GM12878 (cell line): ENCODE data around the gene BTG4. TPM values are rescaled to one million over a fixed set of nuclear protein-coding genes. Genes with fewer than 3 reads are reported as not detected.

ENCODE experiments used
- DPF2 ChIP-seq: fragments of 450-650 bp; IDR thresholded peaks from 2 replicates; pipeline ENCODE4 v1.6.1; 2017; ENCODE audit warnings: mild to moderate bottlenecking
- FOS ChIP-seq: IDR thresholded peaks from 3 replicates; pipeline ENCODE4 v1.6.1; 2011; ENCODE audit warnings: borderline replicate concordance; ENCODE audit not compliant: insufficient read length; ENCODE audit errors: extremely low read depth
- LARP7 ChIP-seq: fragments of 450-650 bp; IDR thresholded peaks from 2 replicates; pipeline ENCODE4 v1.6.1; 2017; ENCODE audit warnings: mild to moderate bottlenecking
- MXI1 ChIP-seq: fragments of 150-350 bp; IDR thresholded peaks from 2 replicates; pipeline ENCODE4 v1.6.1; 2011; ENCODE audit warnings: low read depth, mild to moderate bottlenecking, inconsistent platforms, low read length, improper control_type of control experiment
- NFYB ChIP-seq: IDR thresholded peaks from 2 replicates; pipeline ENCODE4 v1.6.1; 2011; ENCODE audit warnings: low read depth, mild to moderate bottlenecking, low read length, improper control_type of control experiment, moderate library complexity; ENCODE audit not compliant: insufficient read depth
- PML ChIP-seq: IDR thresholded peaks from 2 replicates; pipeline ENCODE4 v1.6.1; 2012; ENCODE audit warnings: low read length, inconsistent platforms
- RB1 ChIP-seq: fragments of 450-650 bp; formaldehyde crosslinking; IDR thresholded peaks from 2 replicates; pipeline ENCODE4 v1.6.1; 2017; ENCODE audit warnings: mild to moderate bottlenecking, borderline replicate concordance
- SMC3 ChIP-seq: IDR thresholded peaks from 2 replicates; pipeline ENCODE4 v1.6.1; 2011; ENCODE audit warnings: low read length, improper control_type of control experiment, borderline replicate concordance
- STAT1 ChIP-seq: fragments of 450-650 bp; conservative IDR thresholded peaks from 2 replicates; pipeline ENCODE4 v1.6.1; 2014; ENCODE audit warnings: antibody characterized with exemption, mild to moderate bottlenecking
- SUZ12 ChIP-seq: fragments of 200-600 bp; sonication (generic); IDR thresholded peaks from one replicate; pipeline ENCODE4 v1.6.1; 2018; ENCODE audit warnings: antibody characterized with exemption, mild to moderate bottlenecking; ENCODE audit not compliant: unreplicated experiment
- TCF12 ChIP-seq: IDR thresholded peaks from 2 replicates; pipeline ENCODE4 v1.6.1; 2011; ENCODE audit warnings: low read depth, mild to moderate bottlenecking, low read length
- polyA plus RNA-seq, 11 experiments: library from polyadenylated mRNA; depleted of rRNA in 4 of 11; unstranded in 6 of 11; stranded (reverse) in 5 of 11; fragments of >200 nt; fragmentation: Nextera tagmentation in 4 of 11; fragmentation: Illumina TruSeq in 1 of 11; extraction: Ambion mirVana in 4 of 11; extraction: Trizol in 1 of 11; gene quantifications; 1 replicate in 1 of 11; 2 replicates in 10 of 11; pipeline versions ENCODE4 v1.2.1 to v1.2.3, GENCODE V29; 2011 to 2016; ENCODE audit warnings: inconsistent platforms in 2 of 11, missing spikeins in 2 of 11, low read depth in 1 of 11
- total RNA-seq, 4 experiments: library from RNA; depleted of rRNA in 3 of 4; stranded (reverse); fragments of >200 nt in 3 of 4; fragmentation: Illumina TruSeq in 1 of 4; extraction: Trizol in 1 of 4; gene quantifications; 2 replicates each; pipeline versions ENCODE4 v1.2.1 to v1.2.3, GENCODE V29; 2013 to 2021
- TF ChIP-seq, protein P1 (sequence below): fragments of 450-650 bp; formaldehyde crosslinking; IDR thresholded peaks from 2 replicates; pipeline ENCODE4 v1.4.0; 2020; ENCODE audit warnings: mild to moderate bottlenecking, moderate library complexity
- TF ChIP-seq, protein P2 (sequence below): fragments of 450-650 bp; formaldehyde crosslinking; IDR thresholded peaks from 2 replicates; pipeline ENCODE4 v1.5.0; 2022; ENCODE audit warnings: mild to moderate bottlenecking, missing genetic modification characterization
- TF ChIP-seq, protein P3 (sequence below): IDR thresholded peaks from 2 replicates; pipeline ENCODE4 v1.6.1; 2011; ENCODE audit warnings: borderline replicate concordance, low read depth, mild to moderate bottlenecking, moderate library complexity, low read length; ENCODE audit not compliant: insufficient read depth, poor library complexity, severe bottlenecking
- TF ChIP-seq, protein P4 (sequence below): fragments of 450-650 bp; IDR thresholded peaks from 2 replicates; pipeline ENCODE4 v1.6.1; 2018; ENCODE audit warnings: mild to moderate bottlenecking, low read depth, moderate library complexity; ENCODE audit not compliant: partially characterized antibody
- TF ChIP-seq, protein P5 (sequence below): IDR thresholded peaks from 2 replicates; pipeline ENCODE4 v1.6.1; 2012; ENCODE audit warnings: low read depth, low read length, improper control_type of control experiment

The BTG4 gene
- total and polyA plus RNA-seq, 10 of the 15 experiments (the other 5 are each of a cell fraction or from before 2014, with no cell fraction given) = 0.14 TPM; not detected in 9

DNA sequence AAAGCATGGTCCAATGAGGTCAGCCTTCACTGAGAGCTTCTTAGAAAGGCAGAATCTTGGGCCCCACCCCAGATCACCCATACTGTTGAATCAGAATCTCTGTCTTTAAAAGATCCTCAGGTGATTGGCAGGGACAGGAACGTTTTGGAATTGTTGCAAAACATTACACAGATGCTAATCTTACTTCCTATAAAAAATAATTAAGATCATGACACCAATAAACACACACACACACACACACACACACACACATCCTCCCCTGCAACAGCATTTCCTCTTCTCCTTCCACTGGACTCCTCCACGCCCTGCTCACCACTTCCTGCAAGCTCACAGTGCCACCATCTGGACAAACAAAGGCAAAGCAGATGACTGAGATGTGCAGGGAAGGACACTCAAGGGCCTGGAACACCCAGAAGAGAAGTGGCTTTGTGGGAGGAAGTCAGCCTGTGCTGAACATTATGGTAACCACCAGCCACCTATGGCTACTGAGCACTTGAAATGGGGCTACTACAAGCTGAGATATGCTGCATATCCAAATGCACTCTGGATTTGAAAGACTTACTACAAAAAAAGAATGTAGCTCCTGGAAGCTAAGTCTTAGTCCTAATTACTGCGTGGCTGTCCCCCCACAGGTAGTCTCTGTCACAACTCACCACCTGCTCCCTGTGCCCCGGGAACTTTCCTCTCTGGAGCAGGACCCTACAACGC lies 65.6 kb downstream of the BTG4 start (continued):
- TF ChIP-seq, protein P1, sequence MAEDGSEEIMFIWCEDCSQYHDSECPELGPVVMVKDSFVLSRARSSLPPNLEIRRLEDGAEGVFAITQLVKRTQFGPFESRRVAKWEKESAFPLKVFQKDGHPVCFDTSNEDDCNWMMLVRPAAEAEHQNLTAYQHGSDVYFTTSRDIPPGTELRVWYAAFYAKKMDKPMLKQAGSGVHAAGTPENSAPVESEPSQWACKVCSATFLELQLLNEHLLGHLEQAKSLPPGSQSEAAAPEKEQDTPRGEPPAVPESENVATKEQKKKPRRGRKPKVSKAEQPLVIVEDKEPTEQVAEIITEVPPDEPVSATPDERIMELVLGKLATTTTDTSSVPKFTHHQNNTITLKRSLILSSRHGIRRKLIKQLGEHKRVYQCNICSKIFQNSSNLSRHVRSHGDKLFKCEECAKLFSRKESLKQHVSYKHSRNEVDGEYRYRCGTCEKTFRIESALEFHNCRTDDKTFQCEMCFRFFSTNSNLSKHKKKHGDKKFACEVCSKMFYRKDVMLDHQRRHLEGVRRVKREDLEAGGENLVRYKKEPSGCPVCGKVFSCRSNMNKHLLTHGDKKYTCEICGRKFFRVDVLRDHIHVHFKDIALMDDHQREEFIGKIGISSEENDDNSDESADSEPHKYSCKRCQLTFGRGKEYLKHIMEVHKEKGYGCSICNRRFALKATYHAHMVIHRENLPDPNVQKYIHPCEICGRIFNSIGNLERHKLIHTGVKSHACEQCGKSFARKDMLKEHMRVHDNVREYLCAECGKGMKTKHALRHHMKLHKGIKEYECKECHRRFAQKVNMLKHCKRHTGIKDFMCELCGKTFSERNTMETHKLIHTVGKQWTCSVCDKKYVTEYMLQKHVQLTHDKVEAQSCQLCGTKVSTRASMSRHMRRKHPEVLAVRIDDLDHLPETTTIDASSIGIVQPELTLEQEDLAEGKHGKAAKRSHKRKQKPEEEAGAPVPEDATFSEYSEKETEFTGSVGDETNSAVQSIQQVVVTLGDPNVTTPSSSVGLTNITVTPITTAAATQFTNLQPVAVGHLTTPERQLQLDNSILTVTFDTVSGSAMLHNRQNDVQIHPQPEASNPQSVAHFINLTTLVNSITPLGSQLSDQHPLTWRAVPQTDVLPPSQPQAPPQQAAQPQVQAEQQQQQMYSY (CRISPR knock-in tag) = no peak
- TF ChIP-seq NFYB = no peak
- no peak for TF ChIP-seq PML
- no peak for TF ChIP-seq SUZ12
- no peak for TF ChIP-seq MXI1
- TF ChIP-seq, protein P2, sequence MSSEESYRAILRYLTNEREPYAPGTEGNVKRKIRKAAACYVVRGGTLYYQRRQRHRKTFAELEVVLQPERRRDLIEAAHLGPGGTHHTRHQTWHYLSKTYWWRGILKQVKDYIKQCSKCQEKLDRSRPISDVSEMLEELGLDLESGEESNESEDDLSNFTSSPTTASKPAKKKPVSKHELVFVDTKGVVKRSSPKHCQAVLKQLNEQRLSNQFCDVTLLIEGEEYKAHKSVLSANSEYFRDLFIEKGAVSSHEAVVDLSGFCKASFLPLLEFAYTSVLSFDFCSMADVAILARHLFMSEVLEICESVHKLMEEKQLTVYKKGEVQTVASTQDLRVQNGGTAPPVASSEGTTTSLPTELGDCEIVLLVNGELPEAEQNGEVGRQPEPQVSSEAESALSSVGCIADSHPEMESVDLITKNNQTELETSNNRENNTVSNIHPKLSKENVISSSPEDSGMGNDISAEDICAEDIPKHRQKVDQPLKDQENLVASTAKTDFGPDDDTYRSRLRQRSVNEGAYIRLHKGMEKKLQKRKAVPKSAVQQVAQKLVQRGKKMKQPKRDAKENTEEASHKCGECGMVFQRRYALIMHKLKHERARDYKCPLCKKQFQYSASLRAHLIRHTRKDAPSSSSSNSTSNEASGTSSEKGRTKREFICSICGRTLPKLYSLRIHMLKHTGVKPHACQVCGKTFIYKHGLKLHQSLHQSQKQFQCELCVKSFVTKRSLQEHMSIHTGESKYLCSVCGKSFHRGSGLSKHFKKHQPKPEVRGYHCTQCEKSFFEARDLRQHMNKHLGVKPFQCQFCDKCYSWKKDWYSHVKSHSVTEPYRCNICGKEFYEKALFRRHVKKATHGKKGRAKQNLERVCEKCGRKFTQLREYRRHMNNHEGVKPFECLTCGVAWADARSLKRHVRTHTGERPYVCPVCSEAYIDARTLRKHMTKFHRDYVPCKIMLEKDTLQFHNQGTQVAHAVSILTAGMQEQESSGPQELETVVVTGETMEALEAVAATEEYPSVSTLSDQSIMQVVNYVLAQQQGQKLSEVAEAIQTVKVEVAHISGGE (CRISPR knock-in tag) = no peak
- TF ChIP-seq, protein P3, sequence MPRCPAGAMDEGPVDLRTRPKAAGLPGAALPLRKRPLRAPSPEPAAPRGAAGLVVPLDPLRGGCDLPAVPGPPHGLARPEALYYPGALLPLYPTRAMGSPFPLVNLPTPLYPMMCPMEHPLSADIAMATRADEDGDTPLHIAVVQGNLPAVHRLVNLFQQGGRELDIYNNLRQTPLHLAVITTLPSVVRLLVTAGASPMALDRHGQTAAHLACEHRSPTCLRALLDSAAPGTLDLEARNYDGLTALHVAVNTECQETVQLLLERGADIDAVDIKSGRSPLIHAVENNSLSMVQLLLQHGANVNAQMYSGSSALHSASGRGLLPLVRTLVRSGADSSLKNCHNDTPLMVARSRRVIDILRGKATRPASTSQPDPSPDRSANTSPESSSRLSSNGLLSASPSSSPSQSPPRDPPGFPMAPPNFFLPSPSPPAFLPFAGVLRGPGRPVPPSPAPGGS = no peak
- TF ChIP-seq, protein P4, sequence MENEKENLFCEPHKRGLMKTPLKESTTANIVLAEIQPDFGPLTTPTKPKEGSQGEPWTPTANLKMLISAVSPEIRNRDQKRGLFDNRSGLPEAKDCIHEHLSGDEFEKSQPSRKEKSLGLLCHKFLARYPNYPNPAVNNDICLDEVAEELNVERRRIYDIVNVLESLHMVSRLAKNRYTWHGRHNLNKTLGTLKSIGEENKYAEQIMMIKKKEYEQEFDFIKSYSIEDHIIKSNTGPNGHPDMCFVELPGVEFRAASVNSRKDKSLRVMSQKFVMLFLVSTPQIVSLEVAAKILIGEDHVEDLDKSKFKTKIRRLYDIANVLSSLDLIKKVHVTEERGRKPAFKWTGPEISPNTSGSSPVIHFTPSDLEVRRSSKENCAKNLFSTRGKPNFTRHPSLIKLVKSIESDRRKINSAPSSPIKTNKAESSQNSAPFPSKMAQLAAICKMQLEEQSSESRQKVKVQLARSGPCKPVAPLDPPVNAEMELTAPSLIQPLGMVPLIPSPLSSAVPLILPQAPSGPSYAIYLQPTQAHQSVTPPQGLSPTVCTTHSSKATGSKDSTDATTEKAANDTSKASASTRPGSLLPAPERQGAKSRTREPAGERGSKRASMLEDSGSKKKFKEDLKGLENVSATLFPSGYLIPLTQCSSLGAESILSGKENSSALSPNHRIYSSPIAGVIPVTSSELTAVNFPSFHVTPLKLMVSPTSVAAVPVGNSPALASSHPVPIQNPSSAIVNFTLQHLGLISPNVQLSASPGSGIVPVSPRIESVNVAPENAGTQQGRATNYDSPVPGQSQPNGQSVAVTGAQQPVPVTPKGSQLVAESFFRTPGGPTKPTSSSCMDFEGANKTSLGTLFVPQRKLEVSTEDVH = no peak
- no peak for TF ChIP-seq DPF2
- TF ChIP-seq TCF12 = no peak
- TF ChIP-seq, protein P5, sequence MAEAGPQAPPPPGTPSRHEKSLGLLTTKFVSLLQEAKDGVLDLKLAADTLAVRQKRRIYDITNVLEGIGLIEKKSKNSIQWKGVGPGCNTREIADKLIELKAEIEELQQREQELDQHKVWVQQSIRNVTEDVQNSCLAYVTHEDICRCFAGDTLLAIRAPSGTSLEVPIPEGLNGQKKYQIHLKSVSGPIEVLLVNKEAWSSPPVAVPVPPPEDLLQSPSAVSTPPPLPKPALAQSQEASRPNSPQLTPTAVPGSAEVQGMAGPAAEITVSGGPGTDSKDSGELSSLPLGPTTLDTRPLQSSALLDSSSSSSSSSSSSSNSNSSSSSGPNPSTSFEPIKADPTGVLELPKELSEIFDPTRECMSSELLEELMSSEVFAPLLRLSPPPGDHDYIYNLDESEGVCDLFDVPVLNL = no peak
- no peak for TF ChIP-seq LARP7
- peak; percentile 96 for TF ChIP-seq SMC3
- no peak for TF ChIP-seq RB1
- no peak for TF ChIP-seq STAT1
- no peak for TF ChIP-seq FOS
